Endothelial cell of umbilical vein (primary cell): Measurements from ENCODE around the gene PTAR1.

ENCODE experiments used
- CTCF ChIP-seq, 2 donors: IDR thresholded peaks; 1 replicate in 1 of 2; 2 replicates in 1 of 2; pipeline ENCODE4 v1.5.1; 2011; ENCODE audit warnings: low read length in 2 of 2, mild to moderate bottlenecking in 2 of 2, moderate library complexity in 2 of 2, control low read depth in 1 of 2, inconsistent platforms in 1 of 2, low read depth in 1 of 2; ENCODE audit not compliant: insufficient read depth in 1 of 2; ENCODE audit errors: extremely low read depth in 1 of 2
- EZH2 ChIP-seq: IDR thresholded peaks from 2 replicates; pipeline ENCODE4 v1.6.1; 2012; ENCODE audit warnings: borderline replicate concordance, low read depth, mild to moderate bottlenecking, moderate library complexity, low read length, inconsistent platforms; ENCODE audit not compliant: severe bottlenecking
- FOS ChIP-seq: IDR thresholded peaks from 2 replicates; pipeline ENCODE4 v1.6.1; 2011; ENCODE audit warnings: mild to moderate bottlenecking, low read length, moderate library complexity, borderline replicate concordance; ENCODE audit not compliant: insufficient read depth
- GATA2 ChIP-seq: IDR thresholded peaks from 2 replicates; pipeline ENCODE4 v1.7.0; 2011; ENCODE audit warnings: low read depth, mild to moderate bottlenecking, moderate library complexity, mixed read lengths, low read length; ENCODE audit not compliant: insufficient read length, insufficient read depth
- JUN ChIP-seq: IDR thresholded peaks from 2 replicates; pipeline ENCODE4 v1.6.1; 2011; ENCODE audit warnings: borderline replicate concordance, low read depth; ENCODE audit not compliant: insufficient read length, insufficient read depth
- MAX ChIP-seq: IDR thresholded peaks from 2 replicates; pipeline ENCODE4 v1.6.1; 2011; ENCODE audit not compliant: insufficient read depth, insufficient read length
- MYC ChIP-seq: IDR thresholded peaks from one replicate; pipeline ENCODE4 v1.6.1; 2011; ENCODE audit warnings: mild to moderate bottlenecking, low read depth, low read length
- POLR2A ChIP-seq: IDR thresholded peaks from 2 replicates; pipeline ENCODE4 v1.6.1; 2012; ENCODE audit warnings: low read depth, mild to moderate bottlenecking, control low read depth, low read length
- POLR2AphosphoS5 ChIP-seq: IDR thresholded peaks from 2 replicates; pipeline ENCODE4 v1.6.1; 2012; ENCODE audit warnings: low read depth, mild to moderate bottlenecking, control low read depth, low read length, moderate library complexity; ENCODE audit not compliant: insufficient read depth

DNA sequence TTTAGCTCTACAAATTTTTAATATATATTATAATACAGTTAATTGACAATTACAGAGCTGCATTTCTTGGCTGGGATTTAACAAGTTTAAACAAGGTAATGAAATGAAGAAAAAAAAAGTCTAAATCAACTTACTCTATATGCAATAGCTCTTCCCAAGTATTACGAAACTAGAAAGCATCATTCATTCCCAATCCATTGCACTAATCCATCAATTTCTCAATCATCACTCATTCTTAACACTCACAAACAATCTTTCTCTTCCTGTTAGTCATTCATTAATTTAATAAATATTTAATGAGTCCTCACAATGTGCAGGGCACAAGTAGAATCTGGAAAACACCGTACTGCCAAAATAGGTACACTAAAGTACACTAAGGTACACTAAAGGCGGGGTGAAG lies 44.7 kb downstream of the PTAR1 start:
- TF ChIP-seq POLR2AphosphoS5 (no peak), CTCF (IDR thresholded peaks at IDR 0.05; ENCODE audit: extremely low read depth in 1 of 2, insufficient read depth in 1 of 2, low read depth in 1 of 2, low read length in 2 of 2) (no peak), POLR2A (no peak), MAX (no peak), GATA2 (no peak), EZH2 (no peak), MYC (no peak), JUN (no peak), FOS (no peak)
